CD4-positive, alpha-beta memory T cell (primary cell): ENCODE results near the gene IGFBP1. TPM values are rescaled to one million over a fixed set of nuclear protein-coding genes. Genes with fewer than 3 reads are reported as not detected.

Experiments
- CTCF ChIA-PET: fragments of 350-600 bp; sonication (Branson Sonifier 250); formaldehyde crosslinking; loops from one replicate; lab custom pipeline; 2021; ENCODE audit warnings: inconsistent platforms; ENCODE audit not compliant: partially characterized antibody; lab: Charles Lee
- POLR2A ChIA-PET: fragments of 350-600 bp; sonication (Branson Sonifier 250); formaldehyde crosslinking; loops from one replicate; lab custom pipeline; 2021; ENCODE audit not compliant: partially characterized antibody; lab: Charles Lee
- DNase-seq, 5 donors: peaks; one replicate each; pipeline versions ENCODE4 v3.0.0 to v3.0.0-alpha.2; 2020 to 2022; ENCODE audit warnings: mixed read lengths in 1 of 5
- H3K27ac ChIP-seq: one replicate; pipeline ENCODE4 v1.7.0; 2013; ENCODE audit warnings: low read depth, low read length
- H3K27me3 ChIP-seq: 2 replicates; pipeline ENCODE4 v1.7.0; 2013; ENCODE audit warnings: mild to moderate bottlenecking, low read length, moderate library complexity; ENCODE audit not compliant: insufficient read depth
- H3K36me3 ChIP-seq: 2 replicates; pipeline ENCODE4 v1.7.0; 2013; ENCODE audit warnings: mild to moderate bottlenecking, low read length, moderate library complexity; ENCODE audit not compliant: insufficient read depth
- H3K4me1 ChIP-seq: 2 replicates; pipeline ENCODE4 v1.7.0; 2013; ENCODE audit warnings: mild to moderate bottlenecking, low read length, moderate library complexity; ENCODE audit not compliant: insufficient read depth
- H3K4me3 ChIP-seq, 2 donors: one replicate each; pipeline ENCODE4 v1.7.0; 2013; ENCODE audit warnings: low read length in 2 of 2, mild to moderate bottlenecking in 1 of 2
- H3K9me3 ChIP-seq, 2 donors: one replicate each; pipeline ENCODE4 v1.7.0; 2013; ENCODE audit warnings: low read length in 2 of 2, control low read depth in 1 of 2; ENCODE audit not compliant: control insufficient read depth in 1 of 2
- H3K27ac Mint-ChIP-seq, 7 donors: one replicate each; pipeline ENCODE4 v1.8.0; 2020 to 2021; ENCODE audit warnings: mixed read lengths in 7 of 7, mild to moderate bottlenecking in 6 of 7, inconsistent platforms in 3 of 7, moderate library complexity in 3 of 7
- H3K27me3 Mint-ChIP-seq, 2 donors: one replicate each; pipeline ENCODE4 v1.8.0; 2020 to 2021; ENCODE audit warnings: mixed read lengths in 2 of 2
- H3K36me3 Mint-ChIP-seq, 2 donors: one replicate each; pipeline ENCODE4 v1.8.0; 2020 to 2021; ENCODE audit warnings: mixed read lengths in 2 of 2, inconsistent platforms in 1 of 2, mild to moderate bottlenecking in 1 of 2
- H3K4me1 Mint-ChIP-seq, 4 donors: one replicate each; pipeline ENCODE4 v1.8.0; 2020 to 2021; ENCODE audit warnings: mixed read lengths in 4 of 4, mild to moderate bottlenecking in 1 of 4
- H3K4me3 Mint-ChIP-seq, 8 donors: one replicate each; pipeline ENCODE4 v1.8.0; 2020 to 2021; ENCODE audit warnings: mixed read lengths in 8 of 8, mild to moderate bottlenecking in 7 of 8, moderate library complexity in 6 of 8, inconsistent platforms in 3 of 8
- H3K9me3 Mint-ChIP-seq, 8 donors: one replicate each; pipeline ENCODE4 v1.8.0; 2020 to 2021; ENCODE audit warnings: mixed read lengths in 8 of 8, mild to moderate bottlenecking in 5 of 8, inconsistent platforms in 3 of 8, moderate library complexity in 1 of 8
- intact Hi-C: fragments of 100-400 bp; cut with micrococcal nuclease; formaldehyde crosslinking; loops from one replicate; pipeline ENCODE4 v1.15.1; 2023
- polyA plus RNA-seq, 2 donors: library from polyadenylated mRNA; unstranded; fragments of 300-500 nt; fragmentation: Illumina TruSeq; gene quantifications; one replicate each; pipeline ENCODE4 v1.2.3, GENCODE V29; 2021
- total RNA-seq, 2 experiments: library from RNA; stranded (reverse); gene quantifications; one replicate each; pipeline ENCODE4 v1.2.3, GENCODE V29; 2021

Gene IGFBP1
- total and polyA plus RNA-seq, 4 experiments from 2014 or later: not detected

- Mint-ChIP-seq H3K27ac (no peak within 1 kb of the TSS), H3K9me3 (peaks cover 0 to 5% (median 0%) of the 10 kb centered on the region in 8 donors), H3K27me3 (peaks cover 3 to 8% of the 10 kb centered on the region in 2 donors), H3K4me1 (no peaks in the 10 kb centered on the region), H3K4me3 (no peak within 1 kb of the TSS), H3K36me3 (no peaks in the 10 kb centered on the region)
- Histone ChIP-seq H3K4me1 (no peaks in the 10 kb centered on the region), H3K36me3 (no peaks in the 10 kb centered on the region), H3K27ac (no peak within 1 kb of the TSS), H3K27me3 (no peaks in the 10 kb centered on the region), H3K4me3 (no peak within 1 kb of the TSS), H3K9me3 (no peaks in the 10 kb centered on the region)
- intact Hi-C loops: no loop called here
- ChIA-PET POLR2A (no interaction called here), CTCF (interaction anchor here (0.7 kb wide), 1 partner anchor 1904 kb away, joined by 4 read pairs; no protein-coding TSS in a partner anchor)
- DNase-seq: no peak
These were observed 15.3 kb upstream of the IGFBP1 start, which contains the start of gene CCDC201 for GRCh38 chr7:45873035-45873354. Gene CCDC201 (minus strand): TSS chr7:45873082. CDS start chr7:45873007, 75 bp downstream.

- Histone ChIP-seq H3K4me1 (no peaks in the 10 kb centered on the region), H3K9me3 (no peaks in the 10 kb centered on the region), H3K36me3 (no peaks in the 10 kb centered on the region), H3K27me3 (no peaks in the 10 kb centered on the region), H3K27ac (no peak overlapping the region), H3K4me3 (no peak overlapping the region)
- intact Hi-C loops: no loop called here
- H3K4me3 Mint-ChIP-seq: no peak overlapping the region
- H3K9me3 Mint-ChIP-seq: peaks cover 0 to 5% (median 3%) of the 10 kb centered on the region in 8 donors
- no peak for DNase-seq
- peaks cover 3 to 8% of the 10 kb centered on the region in 2 donors for H3K27me3 Mint-ChIP-seq
- no peaks in the 10 kb centered on the region for H3K36me3 Mint-ChIP-seq
- no peak overlapping the region for H3K27ac Mint-ChIP-seq
- CTCF ChIA-PET: interaction anchor here (0.7 kb wide), 1 partner anchor 1904 kb away, joined by 4 read pairs; no protein-coding TSS in a partner anchor
- H3K4me1 Mint-ChIP-seq: no peaks in the 10 kb centered on the region
- POLR2A ChIA-PET: no interaction called here
These were observed 14.9 kb upstream of the IGFBP1 start for GRCh38 chr7:45873355-45873754.

GRCh38 chr7:45874408-45875131 lies 13.7 kb upstream of the IGFBP1 start:
- peaks cover 0 to 15% (median 7%) of the 10 kb centered on the region in 8 donors for H3K9me3 Mint-ChIP-seq
- ChIA-PET POLR2A (no interaction called here), CTCF (no interaction called here)
- Histone ChIP-seq H3K27ac (no peak overlapping the region), H3K9me3 (no peaks in the 10 kb centered on the region), H3K27me3 (no peaks in the 10 kb centered on the region), H3K4me3 (no peak overlapping the region), H3K4me1 (no peaks in the 10 kb centered on the region), H3K36me3 (no peaks in the 10 kb centered on the region)
- DNase-seq: no peak
- H3K27ac Mint-ChIP-seq: no peak overlapping the region
- H3K4me1 Mint-ChIP-seq: no peaks in the 10 kb centered on the region
- no peaks in the 10 kb centered on the region for H3K36me3 Mint-ChIP-seq
- peaks cover 0 to 2% of the 10 kb centered on the region in 2 donors for H3K27me3 Mint-ChIP-seq
- H3K4me3 Mint-ChIP-seq: no peak overlapping the region
- intact Hi-C loops: no loop called here

- peaks cover 0 to 5% of the 10 kb centered on the region in 2 donors for H3K27me3 Mint-ChIP-seq
- no peaks in the 10 kb centered on the region for H3K9me3 ChIP-seq
- intact Hi-C loops: no loop called here
- H3K27me3 ChIP-seq: no peaks in the 10 kb centered on the region
- no peak overlapping the region for H3K4me3 ChIP-seq
- no peak for DNase-seq
- no peaks in the 10 kb centered on the region for H3K36me3 ChIP-seq
- H3K4me3 Mint-ChIP-seq: no peak overlapping the region
- H3K27ac ChIP-seq: no peak overlapping the region
- H3K27ac Mint-ChIP-seq: no peak overlapping the region
- H3K4me1 Mint-ChIP-seq: no peaks in the 10 kb centered on the region
- H3K9me3 Mint-ChIP-seq: peaks cover 0 to 15% (median 7%) of the 10 kb centered on the region in 8 donors
- H3K4me1 ChIP-seq: no peaks in the 10 kb centered on the region
- H3K36me3 Mint-ChIP-seq: no peaks in the 10 kb centered on the region
- ChIA-PET CTCF (no interaction called here), POLR2A (no interaction called here)
These were observed 11.8 kb upstream of the IGFBP1 start for GRCh38 chr7:45876519-45876918.

- CTCF ChIA-PET: interaction anchor here (1.1 kb wide), 1 partner anchor 12 kb away, joined by 3 read pairs; no protein-coding TSS in a partner anchor
- H3K27me3 ChIP-seq: no peaks in the 10 kb centered on the region
- DNase-seq: no peak
- Mint-ChIP-seq H3K27me3 (peaks cover 3 to 4% of the 10 kb centered on the region in 2 donors), H3K4me3 (no peak overlapping the region), H3K9me3 (peaks cover 0 to 15% (median 7%) of the 10 kb centered on the region in 8 donors), H3K27ac (no peak overlapping the region), H3K36me3 (no peaks in the 10 kb centered on the region), H3K4me1 (no peaks in the 10 kb centered on the region)
- POLR2A ChIA-PET: no interaction called here
- intact Hi-C loops: no loop called here
- H3K4me3 ChIP-seq: no peak overlapping the region
- H3K27ac ChIP-seq: no peak overlapping the region
- no peaks in the 10 kb centered on the region for H3K4me1 ChIP-seq
- no peaks in the 10 kb centered on the region for H3K36me3 ChIP-seq
- H3K9me3 ChIP-seq: no peaks in the 10 kb centered on the region
These were observed 9.7 kb upstream of the IGFBP1 start for GRCh38 chr7:45878457-45879144.

- Mint-ChIP-seq H3K4me3 (no peak overlapping the region), H3K4me1 (no peaks in the 10 kb centered on the region), H3K27ac (no peak overlapping the region), H3K9me3 (peaks cover 0 to 15% (median 7%) of the 10 kb centered on the region in 8 donors), H3K27me3 (peaks cover 13 to 16% of the 10 kb centered on the region in 2 donors), H3K36me3 (no peaks in the 10 kb centered on the region)
- H3K4me1 ChIP-seq: no peaks in the 10 kb centered on the region
- no peaks in the 10 kb centered on the region for H3K36me3 ChIP-seq
- intact Hi-C loops: no loop called here
- no peaks in the 10 kb centered on the region for H3K9me3 ChIP-seq
- ChIA-PET CTCF (no interaction called here), POLR2A (no interaction called here)
- no peak overlapping the region for H3K4me3 ChIP-seq
- no peak overlapping the region for H3K27ac ChIP-seq
- H3K27me3 ChIP-seq: no peaks in the 10 kb centered on the region
- no peak for DNase-seq
These were observed 7.8 kb upstream of the IGFBP1 start for GRCh38 chr7:45880433-45880860.

GRCh38 chr7:45881280-45881758 lies 7.0 kb upstream of the IGFBP1 start:
- H3K4me1 ChIP-seq: no peaks in the 10 kb centered on the region
- no peaks in the 10 kb centered on the region for H3K27me3 ChIP-seq
- H3K4me3 ChIP-seq: no peak overlapping the region
- POLR2A ChIA-PET: no interaction called here
- Mint-ChIP-seq H3K27me3 (peaks cover 16 to 22% of the 10 kb centered on the region in 2 donors), H3K4me1 (no peaks in the 10 kb centered on the region), H3K27ac (no peak overlapping the region), H3K4me3 (no peak overlapping the region), H3K9me3 (peaks cover 0 to 15% (median 7%) of the 10 kb centered on the region in 8 donors), H3K36me3 (no peaks in the 10 kb centered on the region)
- no peak for DNase-seq
- H3K27ac ChIP-seq: no peak overlapping the region
- H3K9me3 ChIP-seq: no peaks in the 10 kb centered on the region
- H3K36me3 ChIP-seq: no peaks in the 10 kb centered on the region
- intact Hi-C loops: no loop called here
- CTCF ChIA-PET: interaction anchor here (1.2 to 2.9 kb wide), 2 partner anchors 9 to 12 kb away, joined by 3 to 9 read pairs; no protein-coding TSS in a partner anchor
